Measurements from ENCODE around the gene ZXDC.

ZXDC gene

GRCh38 chr3:126434931-126435411, 40.7 kb downstream of the ZXDC start:
- TF ChIP-seq CTCF (IDR thresholded peaks at IDR 0.05; ENCODE audit: unreplicated experiment in 3 of 3), result no peak
- Mint-ChIP-seq H3K4me1 (no peaks in the 10 kb centered on the region), H3K27ac (no peak overlapping the region), H3K4me3 (no peak overlapping the region), H3K36me3 (ENCODE audit: low read depth) (peaks cover 26% of the 10 kb centered on the region), H3K27me3 (ENCODE audit: low read depth) (no peaks in the 10 kb centered on the region), H3K9me3 (no peaks in the 10 kb centered on the region)

DNA sequence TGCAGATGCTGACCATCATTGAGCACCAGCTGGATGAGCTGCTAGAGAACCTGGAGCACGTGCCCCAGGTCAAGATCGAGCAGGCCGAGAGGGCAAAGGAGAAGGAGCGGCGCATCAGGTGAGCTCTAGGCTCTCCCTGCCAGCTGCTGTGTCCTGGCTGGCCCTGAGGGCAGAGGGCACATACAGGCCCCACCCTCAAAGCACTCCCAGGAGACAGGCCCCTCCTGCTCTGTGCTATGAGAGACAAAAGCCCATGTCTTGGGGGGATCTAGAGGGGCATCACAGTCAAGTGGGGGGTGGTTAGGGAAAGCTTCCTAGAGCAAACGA, 41.5 kb downstream of the ZXDC start:
- Mint-ChIP-seq H3K27me3 (ENCODE audit: low read depth) (no peaks in the 10 kb centered on the region), H3K4me1 (no peaks in the 10 kb centered on the region), H3K4me3 (no peak overlapping the region), H3K9me3 (no peaks in the 10 kb centered on the region), H3K27ac (no peak overlapping the region), H3K36me3 (ENCODE audit: low read depth) (peaks cover 25% of the 10 kb centered on the region)
- TF ChIP-seq CTCF (IDR thresholded peaks at IDR 0.05; ENCODE audit: unreplicated experiment in 3 of 3), result no peak

DNA sequence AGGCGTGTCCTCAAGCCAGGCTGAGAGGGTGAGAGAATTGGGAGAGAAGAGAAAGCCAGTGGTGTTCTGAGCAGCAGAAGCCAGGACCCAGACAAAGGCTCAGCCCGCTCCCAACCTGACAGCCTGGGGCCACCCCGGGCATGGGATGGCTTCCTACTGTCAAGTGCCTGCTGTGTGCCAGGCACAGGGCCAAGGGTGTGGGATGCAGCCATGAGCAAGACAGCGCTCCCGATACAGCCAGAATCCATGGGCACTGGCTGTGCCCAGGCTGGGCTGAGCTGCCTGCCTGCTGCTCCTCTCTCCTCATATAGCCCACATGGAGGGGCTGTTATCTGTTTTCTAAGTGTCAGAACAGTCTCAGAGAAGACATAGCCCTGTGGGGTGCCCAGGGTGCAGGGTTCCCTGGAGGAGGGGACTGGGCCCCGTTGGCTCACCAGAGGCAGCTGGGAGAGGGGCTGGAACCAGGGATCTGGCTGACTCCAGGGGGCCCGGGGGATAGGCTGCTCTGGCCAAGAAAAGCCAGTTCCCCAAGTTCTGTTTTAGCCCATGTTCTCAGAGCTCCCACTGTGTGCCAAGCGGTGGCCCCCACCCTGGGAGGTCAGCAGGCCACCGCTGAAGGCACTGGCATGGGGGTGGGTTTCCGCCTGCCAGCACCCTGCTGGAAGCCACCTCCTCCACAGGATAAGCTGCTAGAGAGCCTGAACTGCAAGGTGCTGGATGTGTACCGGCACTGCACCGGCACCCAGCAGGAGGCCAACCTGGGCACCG, 42.0 kb downstream of the ZXDC start:
- Mint-ChIP-seq H3K27me3 (ENCODE audit: low read depth) (no peaks in the 10 kb centered on the region), H3K4me3 (no peak overlapping the region), H3K4me1 (no peaks in the 10 kb centered on the region), H3K27ac (no peak overlapping the region), H3K9me3 (no peaks in the 10 kb centered on the region), H3K36me3 (ENCODE audit: low read depth) (peaks cover 19% of the 10 kb centered on the region)
- no peak for TF ChIP-seq CTCF (IDR thresholded peaks at IDR 0.05; ENCODE audit: unreplicated experiment in 3 of 3)

DNA sequence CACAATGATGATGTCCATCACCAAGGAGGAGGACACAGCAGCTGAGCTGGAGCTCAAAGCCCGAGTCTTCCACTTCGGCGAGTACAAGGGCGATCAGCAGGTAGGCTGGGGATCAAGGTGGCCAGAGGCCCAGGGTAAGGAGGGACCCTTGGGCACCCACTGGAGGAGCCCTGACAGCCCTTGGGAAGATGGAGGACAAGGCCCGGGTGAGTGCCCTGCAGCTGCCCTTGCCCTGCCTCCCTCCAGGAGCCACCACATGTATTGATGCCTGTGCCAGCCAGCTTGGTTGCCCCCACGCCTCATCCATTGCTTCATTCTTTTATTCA, 42.6 kb downstream of the ZXDC start:
- no peak overlapping the region for H3K4me3 Mint-ChIP-seq
- H3K36me3 Mint-ChIP-seq (ENCODE audit: low read depth), result peaks cover 18% of the 10 kb centered on the region
- no peak overlapping the region for H3K27ac Mint-ChIP-seq
- H3K9me3 Mint-ChIP-seq, result no peaks in the 10 kb centered on the region
- no peaks in the 10 kb centered on the region for H3K27me3 Mint-ChIP-seq (ENCODE audit: low read depth)
- no peaks in the 10 kb centered on the region for H3K4me1 Mint-ChIP-seq
- no peak for TF ChIP-seq CTCF (IDR thresholded peaks at IDR 0.05; ENCODE audit: unreplicated experiment in 3 of 3)

DNA sequence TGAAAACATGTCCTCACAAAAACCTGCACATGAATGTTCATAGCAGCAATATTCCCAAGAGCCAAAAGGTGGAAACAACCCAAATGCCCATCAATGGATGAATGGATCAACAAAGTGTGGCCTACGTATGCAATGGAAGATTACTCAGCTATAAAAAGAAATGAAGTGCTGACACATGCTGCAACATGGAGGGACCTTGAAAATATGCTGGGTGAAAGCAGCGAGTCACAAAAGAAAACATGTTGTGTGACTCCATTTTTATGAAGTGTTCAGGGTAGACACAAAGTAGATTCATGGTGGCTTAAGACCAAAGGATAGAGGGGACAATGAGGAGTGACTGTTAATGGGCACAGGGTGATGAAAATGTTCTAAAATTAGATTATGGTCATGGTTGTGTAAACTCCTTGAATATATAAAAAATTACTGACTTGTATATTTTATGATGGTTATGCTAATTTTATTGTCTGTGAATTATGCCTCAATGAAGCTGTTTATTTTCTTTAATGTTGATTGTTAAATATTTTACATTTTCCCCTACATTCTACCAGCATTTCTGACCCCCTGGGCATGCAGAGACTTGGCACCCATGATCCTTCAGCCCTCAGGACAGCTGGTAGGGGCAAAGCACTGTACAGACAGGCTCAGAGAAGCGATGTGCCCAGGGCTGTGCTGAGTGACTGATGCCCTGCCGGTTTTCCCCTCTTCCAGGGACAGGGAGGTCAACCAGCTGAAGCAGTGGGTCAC, 43.2 kb downstream of the ZXDC start:
- Mint-ChIP-seq H3K27me3 (ENCODE audit: low read depth) (no peaks in the 10 kb centered on the region), H3K4me1 (no peaks in the 10 kb centered on the region), H3K9me3 (no peaks in the 10 kb centered on the region), H3K27ac (no peak overlapping the region), H3K4me3 (no peak overlapping the region), H3K36me3 (ENCODE audit: low read depth) (peaks cover 17% of the 10 kb centered on the region)
- TF ChIP-seq CTCF (IDR thresholded peaks at IDR 0.05; ENCODE audit: unreplicated experiment in 3 of 3), result no peak

All from nephron (organoid).